Ectodermal cell (in vitro differentiated cells): Measurements from ENCODE around the gene TSPAN18.

Experiments
- H3K27ac ChIP-seq: 2 replicates; pipeline ENCODE4 v1.7.0; 2013; ENCODE audit warnings: mild to moderate bottlenecking, low read depth, low read length; ENCODE audit not compliant: insufficient read depth, poor library complexity, severe bottlenecking
- H3K27me3 ChIP-seq: 2 replicates; pipeline ENCODE4 v1.7.0; 2013; ENCODE audit warnings: mild to moderate bottlenecking, low read length; ENCODE audit not compliant: insufficient read depth, control insufficient read depth, poor library complexity, severe bottlenecking
- H3K36me3 ChIP-seq: one replicate; pipeline ENCODE4 v1.7.0; 2013; ENCODE audit warnings: low read length; ENCODE audit not compliant: control insufficient read depth, insufficient read depth
- H3K4me1 ChIP-seq: one replicate; pipeline ENCODE4 v1.7.0; 2013; ENCODE audit warnings: low read length; ENCODE audit not compliant: control insufficient read depth, insufficient read depth
- H3K4me3 ChIP-seq: 2 replicates; pipeline ENCODE4 v1.7.0; 2013; ENCODE audit warnings: low read depth, low read length, control low read depth; ENCODE audit not compliant: insufficient read depth
- H3K9me3 ChIP-seq: 2 replicates; pipeline ENCODE4 v1.7.0; 2013; ENCODE audit warnings: mild to moderate bottlenecking, low read length, moderate library complexity; ENCODE audit not compliant: control insufficient read depth
- WGBS, 2 experiments: methylation state at CpG; one replicate each; pipeline ENCODE4 v1.1.7; 2013; ENCODE audit warnings: missing lambda C conversion rate in 2 of 2; 5-methylcytosine and 5-hydroxymethylcytosine counted together

Gene TSPAN18

DNA sequence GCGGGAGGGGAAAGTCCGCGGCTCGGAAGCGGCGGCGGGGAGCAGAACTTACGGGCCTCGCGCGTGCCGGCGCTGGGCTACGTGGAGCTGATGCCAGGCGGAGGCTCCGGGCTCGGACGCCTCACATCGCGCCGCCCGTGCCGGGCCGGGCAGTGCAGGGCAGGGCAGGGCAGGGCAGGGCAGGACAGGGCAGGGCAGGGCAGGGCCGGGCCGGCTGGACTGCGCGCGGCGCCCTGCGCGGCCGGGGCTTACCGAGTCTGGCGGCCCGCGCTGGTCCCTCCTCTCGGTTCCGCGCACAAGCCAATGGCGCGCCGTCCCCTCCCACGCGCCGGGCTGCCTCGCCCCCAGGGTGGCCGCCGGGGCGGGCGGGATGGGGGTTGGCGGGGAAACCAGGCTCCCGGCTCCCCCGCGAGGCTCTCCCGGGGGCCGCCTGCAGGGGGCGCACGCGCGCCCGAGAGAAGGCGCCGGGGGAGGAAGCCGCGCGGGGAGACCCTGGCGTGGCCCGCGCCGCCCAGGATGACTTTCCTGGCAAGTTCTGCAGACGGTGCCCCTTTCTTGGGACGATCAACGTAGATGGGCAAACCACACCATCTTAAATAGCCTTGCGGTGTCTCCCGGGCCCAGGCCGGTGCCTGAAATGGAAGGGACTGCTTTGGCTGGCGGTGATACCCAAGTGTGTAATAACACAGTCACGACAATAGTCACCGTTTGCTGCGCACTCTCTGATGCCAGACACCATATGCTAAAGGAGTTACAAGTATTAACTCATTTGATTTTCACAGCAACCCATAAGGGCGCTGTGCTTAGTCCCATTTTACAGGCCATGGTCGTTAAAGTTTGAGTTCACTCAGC lies 224.1 kb downstream of the TSPAN18 start, which contains the start of gene TP53I11:
Gene TP53I11 (minus strand): TSS at position 259 of the 852 bp plus-strand sequence. CDS start 12,548 bp downstream, outside the sequence.
- H3K4me3 ChIP-seq = peak within 1 kb of the TSS; percentile 79
- no peaks in the 10 kb centered on the region for H3K27me3 ChIP-seq
- H3K36me3 ChIP-seq = no peaks in the 10 kb centered on the region
- 10 to 11% methylated on average over 83 of the region's 83 CpGs for WGBS, 2 experiments
- peak within 1 kb of the TSS; percentile 47 for H3K27ac ChIP-seq
- H3K9me3 ChIP-seq = no peaks in the 10 kb centered on the region
- peaks cover 48% of the 10 kb centered on the region for H3K4me1 ChIP-seq

- Histone ChIP-seq H3K27me3 (peaks cover 5% of the 10 kb centered on the region), H3K4me3 (no peak overlapping the region), H3K36me3 (no peaks in the 10 kb centered on the region), H3K4me1 (peaks cover 43% of the 10 kb centered on the region), H3K27ac (no peak overlapping the region), H3K9me3 (no peaks in the 10 kb centered on the region)
- 37 to 40% methylated on average over 2 of the region's 2 CpGs for WGBS, 2 experiments
Measured at GRCh38 chr11:44952082-44952481, 225.3 kb downstream of the TSPAN18 start.

- no peak overlapping the region for H3K27ac ChIP-seq
- no peaks in the 10 kb centered on the region for H3K9me3 ChIP-seq
- WGBS, 2 experiments = 50 to 59% methylated on average over 3 of the region's 3 CpGs
- H3K4me1 ChIP-seq = peaks cover 42% of the 10 kb centered on the region
- H3K27me3 ChIP-seq = peaks cover 11% of the 10 kb centered on the region
- no peak overlapping the region for H3K4me3 ChIP-seq
- no peaks in the 10 kb centered on the region for H3K36me3 ChIP-seq
Measured at GRCh38 chr11:44952500-44953260, 225.9 kb downstream of the TSPAN18 start.

DNA sequence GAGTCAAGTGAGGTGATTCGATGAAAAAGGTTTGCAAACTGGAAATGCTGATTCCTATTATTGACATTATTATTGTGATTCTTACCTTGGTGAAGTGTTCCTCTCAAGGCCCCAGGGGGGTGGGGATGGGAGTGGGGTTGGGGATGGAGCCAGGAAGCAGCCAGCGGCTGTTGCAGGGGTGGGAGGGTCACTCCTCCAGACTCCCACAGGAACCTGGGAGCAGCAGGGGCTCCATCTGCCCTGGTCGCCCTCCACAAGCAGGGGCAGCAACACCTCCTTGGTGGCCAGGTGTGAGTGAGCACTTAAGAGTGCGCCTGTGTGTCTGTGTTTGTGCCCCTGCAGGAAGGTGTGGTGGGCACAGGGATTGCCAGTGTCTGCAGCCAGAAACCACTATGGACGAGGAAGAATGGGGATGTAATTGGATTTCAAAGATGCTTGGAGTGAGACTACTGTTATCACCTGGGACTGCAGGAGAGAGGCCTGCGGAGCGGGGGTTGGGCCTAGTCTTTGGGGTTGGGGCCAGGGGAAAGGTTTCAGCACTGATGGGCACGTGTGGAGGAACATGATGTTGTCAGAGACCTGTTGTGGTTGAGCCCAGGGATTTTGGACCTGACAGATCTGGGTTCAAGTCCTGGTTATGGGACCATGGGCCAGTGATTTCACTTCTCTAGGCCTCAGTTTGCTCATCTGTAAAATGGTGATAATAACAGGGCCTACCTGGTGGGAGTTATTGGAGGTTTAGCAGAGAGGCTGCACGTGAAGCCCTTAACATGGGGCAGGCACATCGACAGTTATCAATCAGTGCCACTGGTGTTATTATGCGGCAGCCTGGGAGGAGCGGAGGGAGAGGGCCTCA lies 227.5 kb downstream of the TSPAN18 start:
- Histone ChIP-seq H3K4me3 (no peak overlapping the region), H3K27me3 (peaks cover 11% of the 10 kb centered on the region), H3K36me3 (no peaks in the 10 kb centered on the region), H3K9me3 (no peaks in the 10 kb centered on the region), H3K4me1 (peaks cover 36% of the 10 kb centered on the region), H3K27ac (no peak overlapping the region)
- 71 to 72% methylated on average over 12 of the region's 12 CpGs for WGBS, 2 experiments

DNA sequence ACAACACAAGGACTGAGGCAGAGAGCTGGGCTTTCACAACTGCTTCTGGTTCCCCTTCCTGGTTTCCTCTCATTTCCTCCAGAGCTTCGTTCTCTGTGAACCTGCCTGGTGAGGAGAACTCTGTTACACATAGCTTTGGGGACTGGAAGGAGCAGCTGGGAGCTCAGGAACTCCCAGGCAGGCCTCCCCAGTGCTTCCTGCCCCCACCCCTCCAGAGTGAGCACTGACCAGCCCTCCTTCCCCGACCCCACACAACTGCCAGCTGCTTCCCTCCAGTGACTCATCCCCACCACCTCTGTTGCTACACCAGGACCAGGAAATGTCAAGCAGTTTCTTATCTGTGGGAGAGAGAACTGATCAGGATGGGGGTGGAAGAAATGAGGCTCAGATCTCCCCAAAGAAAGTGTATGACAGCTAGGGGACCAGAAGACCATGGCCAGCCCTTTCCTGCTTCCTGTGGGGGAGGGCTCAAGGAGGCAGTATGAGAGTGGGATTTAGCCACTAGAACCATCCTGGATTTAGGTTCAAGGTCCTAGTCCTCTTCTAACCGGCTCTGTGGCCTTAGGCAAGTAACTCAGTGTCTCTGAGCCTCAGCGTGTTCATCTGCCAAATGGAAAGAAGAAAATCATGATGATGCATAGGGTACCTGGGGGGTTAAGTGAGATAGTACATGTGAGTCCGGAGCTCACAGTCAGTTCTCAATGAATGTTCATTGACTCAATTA lies 228.4 kb downstream of the TSPAN18 start:
- WGBS, 2 experiments = 70 to 76% methylated on average over 5 of the region's 5 CpGs
- H3K27ac ChIP-seq = no peak overlapping the region
- H3K4me1 ChIP-seq = peaks cover 43% of the 10 kb centered on the region
- peaks cover 11% of the 10 kb centered on the region for H3K27me3 ChIP-seq
- no peak overlapping the region for H3K4me3 ChIP-seq
- H3K36me3 ChIP-seq = no peaks in the 10 kb centered on the region
- H3K9me3 ChIP-seq = no peaks in the 10 kb centered on the region

DNA sequence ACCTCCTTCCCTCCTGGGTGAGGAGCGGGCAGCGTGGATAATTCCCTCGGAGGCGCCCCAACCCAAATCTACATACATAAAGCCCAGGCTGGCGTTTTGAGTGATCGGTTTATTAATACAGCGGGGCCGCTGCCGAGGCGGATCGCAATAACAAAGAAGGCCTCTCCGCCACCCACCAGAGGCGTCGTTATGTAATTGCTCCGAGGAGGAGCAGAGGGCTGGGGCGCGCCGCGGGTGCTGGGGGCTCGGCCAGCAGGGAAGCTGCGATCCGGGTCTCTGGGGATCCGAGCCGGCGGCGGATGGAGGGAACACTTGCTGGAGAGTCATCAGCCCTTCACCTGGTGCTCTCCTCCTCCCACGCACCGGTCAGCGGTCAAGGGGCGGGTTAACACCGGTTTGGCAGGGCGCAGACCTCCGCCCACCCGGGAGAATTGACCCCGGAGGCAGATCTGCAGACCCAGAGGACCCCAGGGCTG lies 230.3 kb downstream of the TSPAN18 start:
- H3K27ac ChIP-seq = no peak overlapping the region
- no peaks in the 10 kb centered on the region for H3K9me3 ChIP-seq
- peak overlapping the region; percentile 6 for H3K4me3 ChIP-seq
- peaks cover 11% of the 10 kb centered on the region for H3K27me3 ChIP-seq
- WGBS, 2 experiments = 7% methylated on average over 31 to 34 of the region's 35 CpGs
- peaks cover 51% of the 10 kb centered on the region for H3K4me1 ChIP-seq
- H3K36me3 ChIP-seq = no peaks in the 10 kb centered on the region

DNA sequence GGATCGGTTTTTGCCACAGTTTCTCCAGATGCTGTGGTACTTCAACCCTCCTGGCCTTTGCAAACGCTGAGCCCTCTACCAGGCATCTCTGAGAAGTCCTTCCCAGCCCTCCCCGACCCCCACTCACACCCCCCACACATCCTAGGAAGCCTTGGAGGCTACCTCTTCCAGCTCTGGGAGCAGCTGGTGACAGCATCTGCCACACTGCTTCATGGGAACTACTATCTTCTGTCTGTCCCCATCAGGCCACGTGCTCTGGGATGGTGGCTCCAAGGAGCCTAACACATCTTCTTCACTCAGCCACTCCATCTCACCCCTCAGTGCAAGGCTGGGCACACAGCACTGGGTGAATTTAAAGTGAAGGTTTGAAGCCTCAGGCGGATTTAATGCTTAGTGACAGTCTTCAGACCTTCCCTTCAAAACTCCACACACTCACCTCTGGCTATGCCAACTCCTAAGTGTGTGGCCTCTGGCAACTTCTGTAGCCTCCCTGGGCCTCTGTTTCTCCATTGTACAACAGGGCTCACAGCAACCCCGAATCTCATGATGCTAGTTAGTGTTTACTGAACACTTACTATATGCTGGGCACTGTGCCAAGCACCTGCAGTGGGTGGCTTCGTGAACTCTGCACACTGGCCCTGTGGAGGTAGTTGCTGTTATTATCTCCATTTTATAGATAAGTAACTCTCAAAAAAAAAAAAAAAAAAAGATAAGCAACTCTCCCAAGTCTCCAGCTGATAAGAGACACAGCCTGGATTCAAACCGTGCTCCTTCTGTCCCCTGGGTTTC lies 231.2 kb downstream of the TSPAN18 start:
- Histone ChIP-seq H3K9me3 (no peaks in the 10 kb centered on the region), H3K4me3 (no peak overlapping the region), H3K4me1 (peaks cover 52% of the 10 kb centered on the region), H3K27ac (no peak overlapping the region), H3K27me3 (peaks cover 11% of the 10 kb centered on the region), H3K36me3 (no peaks in the 10 kb centered on the region)
- 70 to 78% methylated on average over 7 to 8 of the region's 8 CpGs for WGBS, 2 experiments

- Histone ChIP-seq H3K9me3 (no peaks in the 10 kb centered on the region), H3K27me3 (peaks cover 11% of the 10 kb centered on the region), H3K27ac (no peak overlapping the region), H3K4me3 (no peak overlapping the region), H3K36me3 (no peaks in the 10 kb centered on the region), H3K4me1 (peaks cover 56% of the 10 kb centered on the region)
- WGBS, 2 experiments = 96 to 97% methylated on average over 3 of the region's 3 CpGs
Measured at GRCh38 chr11:44959064-44959463, 232.3 kb downstream of the TSPAN18 start.
